Testis (tissue), 2 donors: Measurements from ENCODE around the gene XG.

Experiments used
- POLR2A ChIP-seq: fragments of 450-650 bp; IDR thresholded peaks from one replicate; pipeline ENCODE4 v1.6.1; 2017; ENCODE audit warnings: antibody characterized with exemption, mild to moderate bottlenecking, moderate library complexity
- TF ChIP-seq, protein P1 (sequence below), 3 experiments: fragments of 450-650 bp in 2 of 3; fragments of 200-600 bp in 1 of 3; sonication (generic) in 1 of 3; IDR thresholded peaks; one replicate each; pipeline ENCODE4 v1.5.1; 2016 to 2019; ENCODE audit warnings: antibody characterized with exemption in 3 of 3, mild to moderate bottlenecking in 2 of 3, moderate library complexity in 1 of 3

DNA sequence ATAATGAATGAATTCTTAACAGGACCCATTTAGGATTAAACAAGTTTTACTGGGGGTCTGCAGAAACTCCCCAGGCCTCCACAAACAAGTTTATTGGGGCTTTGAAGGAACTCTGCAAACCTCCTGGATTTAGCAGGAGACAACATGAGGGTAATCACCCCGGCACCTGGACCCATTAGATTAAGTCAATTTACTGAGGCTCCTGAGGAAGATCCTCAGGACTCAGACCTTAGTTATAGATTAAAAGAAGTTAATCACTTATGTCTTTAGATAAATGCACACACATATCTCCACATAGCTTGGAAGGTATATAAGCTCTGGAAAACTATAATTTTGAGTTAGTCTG lies 29.4 kb downstream of the XG start:
- no peak for TF ChIP-seq POLR2A
- TF ChIP-seq, protein P1, sequence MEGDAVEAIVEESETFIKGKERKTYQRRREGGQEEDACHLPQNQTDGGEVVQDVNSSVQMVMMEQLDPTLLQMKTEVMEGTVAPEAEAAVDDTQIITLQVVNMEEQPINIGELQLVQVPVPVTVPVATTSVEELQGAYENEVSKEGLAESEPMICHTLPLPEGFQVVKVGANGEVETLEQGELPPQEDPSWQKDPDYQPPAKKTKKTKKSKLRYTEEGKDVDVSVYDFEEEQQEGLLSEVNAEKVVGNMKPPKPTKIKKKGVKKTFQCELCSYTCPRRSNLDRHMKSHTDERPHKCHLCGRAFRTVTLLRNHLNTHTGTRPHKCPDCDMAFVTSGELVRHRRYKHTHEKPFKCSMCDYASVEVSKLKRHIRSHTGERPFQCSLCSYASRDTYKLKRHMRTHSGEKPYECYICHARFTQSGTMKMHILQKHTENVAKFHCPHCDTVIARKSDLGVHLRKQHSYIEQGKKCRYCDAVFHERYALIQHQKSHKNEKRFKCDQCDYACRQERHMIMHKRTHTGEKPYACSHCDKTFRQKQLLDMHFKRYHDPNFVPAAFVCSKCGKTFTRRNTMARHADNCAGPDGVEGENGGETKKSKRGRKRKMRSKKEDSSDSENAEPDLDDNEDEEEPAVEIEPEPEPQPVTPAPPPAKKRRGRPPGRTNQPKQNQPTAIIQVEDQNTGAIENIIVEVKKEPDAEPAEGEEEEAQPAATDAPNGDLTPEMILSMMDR (IDR thresholded peaks at IDR 0.05): no peak
